ENCODE measurements around the gene SCARF1. TPM values are rescaled to one million over a fixed set of nuclear protein-coding genes. Genes with fewer than 3 reads are reported as not detected.

The SCARF1 gene
- total RNA-seq, 3 donors from 2014 or later (not counting 1 experiment from before 2014, with no cell fraction given) = 0.59 to 3.1 (median 1.0) TPM

GRCh38 chr17:1591474-1592090 is 54.0 kb downstream of the SCARF1 start:
- Histone ChIP-seq H3K9me3 (ENCODE audit: control insufficient read depth, insufficient read depth, low read length) (no peaks in the 10 kb centered on the region), H3K4me3 (ENCODE audit: low read length) (no peak overlapping the region), H3K27ac (ENCODE audit: low read length) (no peak overlapping the region), H3K36me3 (ENCODE audit: control insufficient read depth, insufficient read depth, low read length) (no peaks in the 10 kb centered on the region), H3K27me3 (ENCODE audit: control insufficient read depth, insufficient read depth, low read length) (no peaks in the 10 kb centered on the region), H3K4me1 (ENCODE audit: control insufficient read depth, insufficient read depth, low read length) (peaks cover 31% of the 10 kb centered on the region)
- no peak for TF ChIP-seq CTCF (IDR thresholded peaks at IDR 0.05)
- WGBS (ENCODE audit: insufficient coverage) = 84% methylated on average over 40 of the region's 40 CpGs
- no peak for ATAC-seq
- Mint-ChIP-seq H3K4me1 (peaks cover 0 to 7% of the 10 kb centered on the region in 2 donors), H3K27ac (no peak overlapping the region), H3K4me3 (no peak overlapping the region), H3K36me3 (no peaks in the 10 kb centered on the region), H3K9me3 (no peaks in the 10 kb centered on the region), H3K27me3 (ENCODE audit: low read depth in 2 of 2) (no peaks in the 10 kb centered on the region)
- no peak for DNase-seq
- intact Hi-C loops (cut with micrococcal nuclease) = no loop called here

- no peaks in the 10 kb centered on the region for H3K36me3 Mint-ChIP-seq
- Histone ChIP-seq H3K27ac (ENCODE audit: low read length) (no peak overlapping the region), H3K36me3 (ENCODE audit: control insufficient read depth, insufficient read depth, low read length) (no peaks in the 10 kb centered on the region), H3K27me3 (ENCODE audit: control insufficient read depth, insufficient read depth, low read length) (no peaks in the 10 kb centered on the region), H3K9me3 (ENCODE audit: control insufficient read depth, insufficient read depth, low read length) (no peaks in the 10 kb centered on the region), H3K4me1 (ENCODE audit: control insufficient read depth, insufficient read depth, low read length) (peaks cover 32% of the 10 kb centered on the region), H3K4me3 (ENCODE audit: low read length) (no peak overlapping the region)
- no peaks in the 10 kb centered on the region for H3K27me3 Mint-ChIP-seq (ENCODE audit: low read depth in 2 of 2)
- no peak for TF ChIP-seq CTCF (IDR thresholded peaks at IDR 0.05)
- DNase-seq (no peak), ATAC-seq (no peak)
- H3K4me1 Mint-ChIP-seq = peaks cover 0 to 7% of the 10 kb centered on the region in 2 donors
- H3K27ac Mint-ChIP-seq = no peak overlapping the region
- no peaks in the 10 kb centered on the region for H3K9me3 Mint-ChIP-seq
- intact Hi-C loops (cut with micrococcal nuclease) = no loop called here
- 88% methylated on average over 31 of the region's 38 CpGs for WGBS (ENCODE audit: insufficient coverage)
- no peak overlapping the region for H3K4me3 Mint-ChIP-seq
Observed at GRCh38 chr17:1590747-1591473, 54.6 kb downstream of the SCARF1 start.

- H3K36me3 ChIP-seq (ENCODE audit: control insufficient read depth, insufficient read depth, low read length) = no peaks in the 10 kb centered on the region
- Mint-ChIP-seq H3K27ac (no peak overlapping the region), H3K4me1 (peaks cover 0 to 7% of the 10 kb centered on the region in 2 donors), H3K4me3 (no peak overlapping the region), H3K9me3 (no peaks in the 10 kb centered on the region), H3K36me3 (no peaks in the 10 kb centered on the region), H3K27me3 (ENCODE audit: low read depth in 2 of 2) (no peaks in the 10 kb centered on the region)
- 71% methylated on average over 19 of the region's 19 CpGs for WGBS (ENCODE audit: insufficient coverage)
- no peak overlapping the region for H3K27ac ChIP-seq (ENCODE audit: low read length)
- ATAC-seq = peak in 1 of 3 donors; percentile 38
- H3K9me3 ChIP-seq (ENCODE audit: control insufficient read depth, insufficient read depth, low read length) = no peaks in the 10 kb centered on the region
- intact Hi-C loops (cut with micrococcal nuclease) = no loop called here
- no peak for DNase-seq
- H3K4me1 ChIP-seq (ENCODE audit: control insufficient read depth, insufficient read depth, low read length) = peaks cover 32% of the 10 kb centered on the region
- H3K27me3 ChIP-seq (ENCODE audit: control insufficient read depth, insufficient read depth, low read length) = no peaks in the 10 kb centered on the region
- H3K4me3 ChIP-seq (ENCODE audit: low read length) = no peak overlapping the region
- TF ChIP-seq CTCF (IDR thresholded peaks at IDR 0.05) = no peak
Observed at GRCh38 chr17:1590029-1590746, 55.3 kb downstream of the SCARF1 start.

All from natural killer cell (primary cell).